H7 (cell line): ENCODE measurements around the gene PCDHGB2. TPM values are rescaled to one million over a fixed set of nuclear protein-coding genes. Genes with fewer than 3 reads are reported as not detected.
"Not testable (repeated sequence)": the region's sequence is repeated elsewhere in the genome, so short reads cannot be mapped to it uniquely, and the experiment has no call there.

Experiments
- DNase-seq: peaks from one replicate; pipeline ENCODE4 v3.0.0; 2012
- H3K27me3 ChIP-seq: 2 replicates; pipeline ENCODE4 v1.6.0; 2011; ENCODE audit warnings: mild to moderate bottlenecking, low read length; ENCODE audit not compliant: control insufficient read depth, insufficient read depth
- H3K36me3 ChIP-seq: replicated peaks from 2 replicates; pipeline ENCODE4 v1.5.1; 2011; ENCODE audit warnings: low read length; ENCODE audit not compliant: control insufficient read depth, insufficient read depth
- H3K4me3 ChIP-seq: 2 replicates; pipeline ENCODE4 v1.5.1; 2011; ENCODE audit warnings: low read depth, mild to moderate bottlenecking, control low read depth, low read length, moderate library complexity; ENCODE audit not compliant: insufficient read depth
- total RNA-seq: library from RNA; depleted of rRNA; stranded (reverse); fragments of >200 nt; shearing (Covaris generic); gene quantifications from 2 replicates; pipeline ENCODE4 v1.2.3, GENCODE V29; 2014

Gene PCDHGB2
- total RNA-seq, 1 experiment from 2014 or later: 0.03 TPM

DNA sequence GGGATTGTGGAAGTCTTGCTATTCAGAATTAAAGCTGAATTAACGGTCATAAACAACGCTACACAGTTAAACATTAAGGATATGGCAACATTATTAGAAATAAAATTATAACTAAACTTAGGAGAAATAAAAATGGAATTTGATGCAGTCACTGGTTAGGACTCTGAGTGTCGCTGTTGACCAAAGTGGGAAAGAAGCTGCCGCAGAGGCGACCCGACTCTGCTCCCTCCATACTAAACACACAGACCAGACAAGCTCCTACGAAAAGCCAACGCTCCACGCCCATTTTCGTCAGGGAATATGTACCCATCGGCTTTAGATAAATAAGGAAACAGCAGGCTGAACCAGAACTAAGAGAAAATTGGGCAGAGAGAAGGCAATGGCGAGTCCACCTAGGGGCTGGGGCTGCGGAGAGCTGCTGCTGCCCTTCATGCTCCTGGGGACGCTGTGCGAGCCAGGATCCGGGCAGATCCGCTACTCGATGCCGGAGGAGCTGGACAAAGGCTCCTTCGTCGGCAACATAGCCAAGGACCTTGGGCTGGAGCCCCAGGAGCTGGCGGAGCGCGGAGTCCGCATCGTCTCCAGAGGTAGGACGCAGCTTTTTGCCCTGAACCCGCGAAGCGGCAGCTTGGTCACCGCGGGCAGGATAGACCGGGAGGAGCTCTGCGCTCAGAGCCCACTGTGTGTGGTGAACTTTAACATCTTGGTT, 4.3 kb downstream of the PCDHGB2 start, which contains the start of gene PCDHGA5:
Gene PCDHGA5 (plus strand): TSS at position 211 of the 709 bp plus-strand sequence. CDS start 169 bp downstream, at position 380.
- Histone ChIP-seq H3K36me3 (no peaks in the 10 kb centered on the region), H3K4me3 (no peak within 1 kb of the TSS), H3K27me3 (no peaks in the 10 kb centered on the region)
- DNase-seq: peak; percentile 22

- no peak overlapping the region for H3K4me3 ChIP-seq
These were observed 6.5 kb downstream of the PCDHGB2 start for GRCh38 chr5:141366016-141366896.

DNA sequence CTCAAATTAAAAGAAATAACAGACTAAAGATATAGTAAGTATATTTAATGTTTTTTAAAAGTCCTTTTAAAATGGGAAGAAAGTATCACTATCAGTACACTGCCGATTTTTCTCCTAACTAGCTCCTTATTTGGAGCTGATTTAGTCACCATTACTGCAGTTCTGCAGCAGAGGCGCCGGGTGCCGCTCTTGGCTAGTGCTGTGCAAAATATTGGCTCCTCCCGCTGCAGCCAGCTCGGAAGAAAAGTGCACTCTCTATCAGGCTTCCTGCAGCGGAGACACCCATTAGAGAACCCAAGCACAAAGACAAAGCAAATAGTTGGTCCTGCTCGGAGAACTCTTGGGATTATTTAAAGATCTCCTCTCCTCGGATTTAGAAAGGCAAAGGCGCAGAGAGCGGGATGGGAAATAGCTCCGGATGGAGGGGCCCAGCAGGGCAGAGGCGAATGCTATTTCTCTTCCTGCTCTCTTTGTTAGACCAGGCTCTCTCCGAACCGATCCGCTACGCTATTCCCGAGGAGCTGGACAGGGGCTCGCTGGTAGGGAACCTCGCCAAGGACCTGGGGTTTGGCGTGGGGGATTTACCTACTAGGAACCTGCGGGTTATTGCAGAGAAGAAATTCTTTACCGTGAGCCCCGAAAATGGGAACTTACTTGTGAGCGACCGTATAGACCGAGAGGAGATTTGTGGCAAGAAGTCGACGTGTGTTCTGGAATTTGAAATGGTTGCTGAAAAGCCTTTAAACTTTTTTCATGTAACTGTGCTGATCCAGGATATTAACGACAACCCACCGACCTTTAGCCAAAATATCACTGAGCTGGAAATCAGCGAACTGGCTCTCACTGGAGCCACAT, 10.4 kb downstream of the PCDHGB2 start, which contains the start of gene PCDHGB3:
Gene PCDHGB3 (plus strand): TSS at position 249 of the 855 bp plus-strand sequence. CDS start 153 bp downstream, at position 402.
- Histone ChIP-seq H3K27me3 (no peaks in the 10 kb centered on the region), H3K4me3 (no peak within 1 kb of the TSS), H3K36me3 (no peaks in the 10 kb centered on the region)
- DNase-seq: no peak

More at GRCh38 chr5:141366016-141366896, 6.5 kb downstream of the PCDHGB2 start:
- no peaks in the 10 kb centered on the region for H3K27me3 ChIP-seq
- no peak for DNase-seq
- no peaks in the 10 kb centered on the region for H3K36me3 ChIP-seq

GRCh38 chr5:141371572-141372475, 12.0 kb downstream of the PCDHGB2 start:
- no peaks in the 10 kb centered on the region for H3K36me3 ChIP-seq

GRCh38 chr5:141373673-141374317, 14.0 kb downstream of the PCDHGB2 start, which contains the start of gene PCDHGA6:
Gene PCDHGA6, plus strand, starts transcription at chr5:141373891. Its CDS starts 193 bp downstream, at chr5:141374084.
- no peak for DNase-seq
- no peak within 1 kb of the TSS for H3K4me3 ChIP-seq

More at GRCh38 chr5:141371572-141372475, 12.0 kb downstream of the PCDHGB2 start:
- DNase-seq: no peak
- H3K4me3 ChIP-seq: no peak overlapping the region
- no peaks in the 10 kb centered on the region for H3K27me3 ChIP-seq

DNA sequence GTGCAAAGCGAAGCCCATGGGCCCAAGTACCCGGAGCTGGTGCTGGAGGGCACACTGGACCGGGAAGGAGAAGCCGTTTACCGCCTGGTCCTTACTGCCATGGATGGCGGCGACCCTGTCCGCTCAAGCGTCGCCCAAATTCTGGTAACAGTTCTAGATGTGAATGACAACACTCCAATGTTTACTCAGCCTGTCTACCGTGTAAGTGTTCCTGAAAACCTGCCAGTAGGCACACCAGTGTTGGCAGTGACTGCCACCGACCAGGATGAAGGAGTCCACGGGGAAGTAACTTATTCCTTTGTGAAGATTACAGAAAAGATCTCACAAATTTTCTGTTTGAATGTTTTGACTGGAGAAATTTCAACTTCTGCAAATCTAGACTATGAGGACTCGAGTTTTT, 14.8 kb downstream of the PCDHGB2 start:
- H3K36me3 ChIP-seq: no peaks in the 10 kb centered on the region
- no peaks in the 10 kb centered on the region for H3K27me3 ChIP-seq
- no peak for DNase-seq
- no peak overlapping the region for H3K4me3 ChIP-seq

More at GRCh38 chr5:141373673-141374317, 14.0 kb downstream of the PCDHGB2 start, which contains the start of gene PCDHGA6:
- Histone ChIP-seq H3K27me3 (no peaks in the 10 kb centered on the region), H3K36me3 (no peaks in the 10 kb centered on the region)

GRCh38 chr5:141375444-141376155, 15.8 kb downstream of the PCDHGB2 start:
- not testable (repeated sequence) for H3K27me3 ChIP-seq, H3K4me3 ChIP-seq, DNase-seq, H3K36me3 ChIP-seq

- H3K36me3 ChIP-seq: no peaks in the 10 kb centered on the region
- no peak within 1 kb of the TSS for H3K4me3 ChIP-seq
- DNase-seq: no peak
- no peaks in the 10 kb centered on the region for H3K27me3 ChIP-seq
These were observed 22.9 kb downstream of the PCDHGB2 start, which contains the start of gene PCDHGA7 for GRCh38 chr5:141382469-141383294. Gene PCDHGA7, plus strand, starts transcription at chr5:141382742. Its CDS starts 158 bp downstream, at chr5:141382900.

- H3K36me3 ChIP-seq: no peaks in the 10 kb centered on the region
- no peaks in the 10 kb centered on the region for H3K27me3 ChIP-seq
- DNase-seq: peak; percentile 28
- no peak overlapping the region for H3K4me3 ChIP-seq
These were observed 23.6 kb downstream of the PCDHGB2 start for GRCh38 chr5:141383345-141383744.

GRCh38 chr5:141384471-141385267, 24.9 kb downstream of the PCDHGB2 start:
- H3K36me3 ChIP-seq: no peaks in the 10 kb centered on the region
- no peaks in the 10 kb centered on the region for H3K27me3 ChIP-seq
- no peak overlapping the region for H3K4me3 ChIP-seq
- no peak for DNase-seq
